ENCODE measurements around the gene PRR33.
"Not testable (repeated sequence)": the region's sequence is repeated elsewhere in the genome, so short reads cannot be mapped to it uniquely, and the experiment has no call there.

Gene PRR33

DNA sequence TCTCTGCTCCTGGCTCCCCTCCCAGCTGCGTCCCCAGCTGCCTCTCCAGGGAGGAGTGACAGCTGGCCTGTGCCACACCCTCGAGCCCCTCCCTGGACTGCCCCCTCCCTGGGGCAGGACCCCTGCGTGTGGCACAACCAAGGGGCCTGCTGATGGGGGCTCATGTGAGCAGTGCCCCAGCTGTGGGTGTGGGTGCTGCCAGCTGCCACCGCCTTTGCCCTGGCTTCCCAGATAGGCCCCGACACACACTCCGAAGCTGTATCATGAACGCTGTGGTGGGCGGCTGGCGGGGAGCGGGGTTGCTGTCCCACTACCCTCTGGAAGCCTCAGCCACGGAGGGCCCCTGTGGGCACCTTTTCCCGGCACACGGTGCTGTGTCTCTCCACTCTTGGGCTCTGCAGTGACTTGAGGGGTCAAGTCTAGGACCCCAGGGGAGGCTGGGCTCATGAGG lies 15.8 kb downstream of the PRR33 start:
- DNase-seq (ENCODE audit: low read depth), result not testable (repeated sequence)

- DNase-seq (ENCODE audit: low read depth), result no peak
Measured at GRCh38 chr11:1875093-1875850, 16.4 kb downstream of the PRR33 start.

GRCh38 chr11:1874441-1875092 lies 17.1 kb downstream of the PRR33 start:
- DNase-seq (ENCODE audit: low read depth), result not testable (repeated sequence)

DNA sequence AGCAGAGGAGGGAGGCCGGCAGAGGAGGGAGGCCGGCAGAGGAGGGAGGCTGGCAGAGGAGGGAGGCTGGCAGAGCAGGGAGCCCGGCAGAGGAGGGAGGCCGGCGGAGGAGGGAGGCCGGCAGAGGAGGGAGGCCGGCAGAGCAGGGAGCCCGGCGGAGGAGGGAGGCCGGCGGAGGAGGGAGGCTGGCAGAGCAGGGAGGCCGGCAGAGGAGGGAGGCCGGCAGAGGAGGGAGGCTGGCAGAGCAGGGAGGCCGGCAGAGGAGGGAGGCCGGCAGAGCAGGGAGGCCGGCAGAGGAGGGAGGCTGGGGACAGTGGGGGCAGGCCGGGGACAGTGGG lies 17.9 kb downstream of the PRR33 start:
- not testable (repeated sequence) for DNase-seq (ENCODE audit: low read depth)

GRCh38 chr11:1873048-1873812 lies 18.5 kb downstream of the PRR33 start:
- DNase-seq (ENCODE audit: low read depth), result no peak

GRCh38 chr11:1872267-1872985 lies 19.3 kb downstream of the PRR33 start:
- DNase-seq (ENCODE audit: low read depth), result no peak

DNA sequence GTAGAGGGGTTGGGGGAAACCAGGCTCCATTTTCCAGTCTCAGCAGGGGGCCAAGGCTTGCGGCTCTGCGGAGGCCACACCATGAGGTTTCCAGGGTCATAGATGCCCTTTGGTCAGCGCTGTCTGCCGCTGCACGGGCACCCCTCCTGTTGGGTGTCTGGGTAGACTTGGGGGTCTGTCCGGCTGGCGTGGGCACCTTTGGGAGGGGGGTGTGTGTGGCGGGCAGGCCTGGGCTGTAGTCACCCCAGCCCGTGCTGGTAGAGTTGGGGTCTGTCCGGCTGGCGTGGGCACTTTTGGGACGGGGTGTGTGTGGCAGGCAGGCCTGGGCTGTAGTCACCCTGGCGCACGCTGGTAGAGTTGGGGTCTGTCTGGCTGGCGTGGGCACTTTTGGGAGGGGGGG lies 20.2 kb downstream of the PRR33 start:
- no peak for DNase-seq (ENCODE audit: low read depth)

DNA sequence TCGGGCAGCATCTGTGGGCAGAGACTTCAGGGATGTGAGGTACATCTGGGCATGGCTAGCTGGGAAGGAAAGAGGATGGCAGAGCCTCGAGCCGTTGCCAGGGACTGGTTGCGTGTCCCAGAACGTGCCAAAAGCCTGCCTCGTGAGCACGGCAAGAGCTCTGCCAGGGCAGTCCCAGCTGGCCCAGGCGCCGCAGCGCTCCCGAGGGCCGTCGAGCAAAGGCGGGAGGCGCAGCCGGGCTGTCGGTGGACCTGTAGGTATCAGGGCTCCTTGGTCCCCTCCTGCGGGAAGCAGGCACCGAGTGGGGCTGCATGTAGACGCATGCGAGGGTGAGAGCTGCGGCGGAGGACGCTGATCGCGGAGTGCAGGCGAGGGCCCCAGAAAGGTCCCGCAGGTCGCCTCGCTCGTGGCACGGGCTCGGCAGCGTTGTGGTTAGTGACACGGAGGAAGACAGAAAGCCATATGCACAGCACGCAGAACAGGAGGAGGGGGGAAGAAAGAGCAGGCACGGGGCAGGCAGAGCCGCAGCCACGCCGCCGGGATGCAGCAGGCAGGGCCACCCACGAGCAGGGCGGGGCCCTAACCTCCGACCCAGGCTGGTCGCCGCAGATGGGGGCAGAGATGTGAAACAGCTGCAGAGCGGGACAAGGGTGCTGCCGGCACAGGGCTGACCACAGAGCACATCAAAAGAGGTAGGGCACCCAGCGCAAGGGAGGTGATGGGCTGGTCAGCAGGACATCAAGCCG lies 20.8 kb downstream of the PRR33 start:
- DNase-seq (ENCODE audit: low read depth), result no peak

DNA sequence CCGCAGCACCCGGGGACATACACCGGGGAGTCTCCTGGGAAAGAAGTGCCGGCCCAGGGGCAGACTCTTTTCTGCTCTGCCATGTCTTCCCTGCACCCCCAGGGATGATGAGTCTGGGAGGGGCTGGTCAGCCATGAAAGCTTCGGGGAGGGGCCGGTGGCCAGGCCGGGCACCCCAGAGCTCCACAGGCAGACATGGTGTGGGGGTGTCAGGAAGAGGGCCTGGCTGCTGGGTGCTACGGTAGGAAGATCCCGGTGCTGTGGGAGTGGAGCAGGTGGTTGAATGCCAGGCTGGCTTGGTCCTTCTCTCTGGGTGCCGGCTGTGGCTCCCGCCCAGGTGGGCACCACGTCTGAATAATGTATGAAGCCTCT lies 21.4 kb downstream of the PRR33 start:
- no peak for DNase-seq (ENCODE audit: low read depth)

GRCh38 chr11:1869427-1870325 lies 22.0 kb downstream of the PRR33 start:
- DNase-seq (ENCODE audit: low read depth), result no peak

- no peak for DNase-seq (ENCODE audit: low read depth)
Measured at GRCh38 chr11:1868636-1869291, 22.9 kb downstream of the PRR33 start.

DNA sequence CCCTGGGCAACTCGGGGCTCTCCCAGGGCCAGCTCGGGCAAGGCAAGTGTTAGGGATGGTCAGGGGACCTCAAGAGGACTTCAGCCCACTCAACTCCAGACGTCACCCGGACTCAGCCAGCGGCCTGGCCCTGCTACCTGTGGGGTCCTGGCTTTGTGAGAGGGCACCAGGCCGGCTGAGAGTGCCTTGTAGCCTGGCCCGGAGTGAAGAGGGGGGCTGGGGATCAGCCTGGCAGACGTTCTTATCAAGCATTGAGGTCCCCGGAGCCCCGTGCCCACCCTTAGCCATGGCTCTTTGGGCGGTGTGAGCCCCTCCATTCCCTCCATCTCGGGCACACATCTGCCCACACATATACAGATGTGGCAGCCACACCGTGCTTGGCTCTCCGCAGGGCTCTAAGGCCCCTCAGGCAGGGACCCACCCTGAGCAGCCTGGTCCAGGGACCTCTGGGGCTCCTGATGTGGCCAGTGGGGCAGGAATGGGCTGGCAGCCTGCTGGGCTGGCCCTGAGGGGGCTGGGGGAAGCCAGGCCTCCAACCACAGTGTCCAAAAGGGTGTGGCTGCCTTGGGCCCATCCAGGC lies 23.5 kb downstream of the PRR33 start:
- no peak for DNase-seq (ENCODE audit: low read depth)

- DNase-seq (ENCODE audit: low read depth), result no peak
Measured at GRCh38 chr11:1867381-1867780, 24.3 kb downstream of the PRR33 start.

- DNase-seq (ENCODE audit: low read depth), result no peak
Measured at GRCh38 chr11:1866776-1867175, 24.9 kb downstream of the PRR33 start.

GRCh38 chr11:1866226-1866625 lies 25.5 kb downstream of the PRR33 start:
- DNase-seq (ENCODE audit: low read depth), result no peak

DNA sequence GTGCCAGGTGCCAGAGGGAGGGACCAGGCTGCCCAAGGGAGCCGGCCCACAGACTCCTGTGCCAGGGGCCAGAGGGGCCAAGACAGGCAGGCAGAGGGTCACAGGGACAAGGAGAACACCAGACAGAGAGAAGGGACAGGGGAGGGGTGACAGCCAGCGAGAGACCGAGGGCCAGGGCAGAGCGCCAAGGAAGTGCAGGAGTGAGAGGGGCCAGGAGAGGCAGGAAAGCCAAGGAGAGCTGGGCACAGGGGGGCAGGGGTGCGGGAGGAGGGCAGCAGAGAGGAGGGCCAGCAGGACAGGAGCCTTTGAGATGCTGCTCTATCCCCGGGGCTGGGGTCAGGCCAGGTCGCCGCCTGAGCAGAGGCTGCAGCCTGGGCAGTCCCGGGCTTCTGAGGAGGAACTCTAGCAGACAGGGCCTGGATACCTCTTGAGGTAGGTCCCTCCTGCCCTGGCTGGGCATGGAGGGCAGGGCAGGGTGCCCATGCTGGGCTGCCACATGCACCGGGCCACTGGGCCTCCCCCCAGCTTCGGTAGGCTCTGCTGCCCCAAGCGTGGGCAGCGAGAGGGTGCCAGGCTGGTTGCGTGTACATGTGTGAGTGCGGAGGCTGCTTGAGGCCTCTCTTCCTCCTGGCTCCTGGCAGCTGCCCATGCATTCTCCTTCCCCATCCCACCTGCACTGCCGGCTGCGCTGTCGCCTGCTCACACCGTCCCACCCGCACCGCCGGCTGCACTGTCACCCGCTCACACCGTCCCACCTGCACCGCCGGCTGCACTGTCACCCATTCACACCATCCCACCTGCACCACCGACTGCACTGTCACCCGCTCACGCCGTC lies 26.6 kb downstream of the PRR33 start:
- no peak for DNase-seq (ENCODE audit: low read depth)

DNA sequence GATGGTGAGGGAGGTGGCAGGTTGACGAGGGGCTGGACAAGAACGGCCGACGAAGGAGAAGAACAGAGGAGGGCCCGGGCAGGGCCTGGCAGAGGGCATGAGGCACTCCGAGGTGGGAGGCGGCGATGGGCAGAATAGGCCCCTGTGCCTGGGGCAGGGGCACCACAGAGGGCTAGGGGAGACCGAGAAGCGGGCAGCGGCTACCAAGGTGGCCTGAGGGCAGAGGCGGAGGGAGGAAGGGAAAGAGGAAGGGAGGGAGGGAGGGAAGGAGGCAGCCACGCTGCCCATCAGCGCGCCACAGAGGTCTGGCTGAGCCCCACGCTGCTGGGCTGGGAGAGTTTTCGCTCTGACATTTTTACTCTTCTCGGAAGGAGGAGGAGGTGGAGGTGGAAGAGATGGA lies 27.5 kb downstream of the PRR33 start:
- no peak for DNase-seq (ENCODE audit: low read depth)

GRCh38 chr11:1863352-1864216 lies 28.1 kb downstream of the PRR33 start:
- DNase-seq (ENCODE audit: low read depth), result no peak
